Activated CD4-positive, alpha-beta T cell treated with anti-CD3 and anti-CD28 coated beads for 24 hours (primary cell): ENCODE data around the gene COPG2.
"Not testable (repeated sequence)": the region's sequence is repeated elsewhere in the genome, so short reads cannot be mapped to it uniquely, and the experiment has no call there.

Experiments used
- DNase-seq, 2 donors: peaks; one replicate each; pipeline ENCODE4 v3.0.0-alpha.2; 2020; ENCODE audit warnings: low read depth in 2 of 2

Gene COPG2

DNA sequence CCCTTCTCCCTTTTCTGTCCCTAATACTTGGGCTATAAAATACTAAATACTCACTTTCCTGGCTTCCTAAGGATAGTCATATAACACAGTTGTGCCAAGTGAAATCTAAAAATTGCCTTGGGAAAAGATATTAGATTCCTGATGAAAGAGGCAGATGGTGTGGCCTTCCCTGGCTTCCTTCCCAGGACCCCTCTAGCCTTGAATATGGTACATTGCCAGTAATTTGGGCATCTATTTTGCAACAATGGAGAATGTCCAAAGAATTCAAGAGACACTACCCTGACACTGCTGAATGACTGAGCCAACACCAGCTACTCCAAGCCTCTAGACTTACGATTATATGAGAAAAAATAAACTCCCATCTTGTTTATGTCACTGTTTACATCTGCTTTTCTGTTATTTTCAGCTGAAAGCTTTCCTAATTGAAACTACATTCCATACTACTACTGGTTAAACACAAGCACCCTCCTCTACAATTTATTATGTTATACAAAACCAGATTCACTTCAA is 17.9 kb downstream of the COPG2 start:
- DNase-seq, result no peak

DNA sequence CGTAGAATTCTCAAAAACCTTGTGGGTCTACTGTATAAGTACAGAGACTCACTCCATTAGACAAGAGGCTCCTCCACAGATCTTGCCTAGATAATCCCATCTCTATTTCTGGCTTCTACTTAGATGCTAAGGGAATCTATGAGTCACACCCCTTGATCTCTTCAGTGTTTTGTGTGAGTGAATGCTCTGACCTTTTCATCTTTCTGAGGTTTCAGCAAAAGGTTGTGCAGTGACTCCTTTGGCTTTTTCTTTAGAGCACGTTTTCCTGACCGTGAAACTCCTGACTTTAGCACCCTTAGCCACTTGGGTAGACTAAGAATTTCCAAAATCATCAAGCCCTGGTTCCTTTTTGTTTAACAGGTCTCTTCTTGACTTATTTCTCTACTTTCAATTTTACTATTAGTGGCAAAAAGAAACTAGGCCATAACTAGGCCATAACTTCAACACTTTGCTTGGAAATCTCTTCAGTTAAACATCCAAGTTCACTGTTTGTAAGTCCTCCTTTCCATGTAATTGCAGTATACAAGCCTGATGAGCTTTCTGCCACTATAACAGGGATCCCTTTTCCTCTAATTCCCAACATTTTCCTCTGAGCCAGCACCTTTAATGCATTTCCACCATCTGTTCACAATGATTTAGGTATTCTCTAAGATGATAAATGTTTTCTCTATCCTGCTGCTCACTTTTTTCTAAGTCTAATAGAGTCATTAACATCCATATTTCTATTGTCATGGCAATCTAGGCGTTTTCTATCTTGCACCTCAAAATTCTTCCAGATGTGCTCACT is 19.4 kb downstream of the COPG2 start:
- DNase-seq, result no peak

DNA sequence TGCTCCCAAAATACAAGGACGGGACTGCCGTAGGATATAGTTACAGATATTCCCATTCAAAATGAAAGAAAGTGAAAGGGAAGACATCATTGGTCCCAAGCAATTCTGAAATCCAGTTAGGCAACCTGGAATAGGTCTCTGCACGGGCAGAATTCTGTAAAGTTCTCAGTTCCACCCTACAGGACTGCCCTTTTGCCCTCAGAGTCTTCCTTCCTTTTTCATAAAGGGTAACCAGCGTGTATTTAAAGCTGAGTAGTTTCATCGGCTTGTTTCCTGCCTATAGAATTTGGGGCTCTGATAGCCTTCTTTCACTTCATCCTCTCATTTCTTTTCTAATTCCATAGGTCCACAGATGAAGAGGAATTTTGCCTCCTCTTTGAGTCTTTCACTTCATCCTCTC is 20.0 kb downstream of the COPG2 start:
- DNase-seq, result no peak

DNA sequence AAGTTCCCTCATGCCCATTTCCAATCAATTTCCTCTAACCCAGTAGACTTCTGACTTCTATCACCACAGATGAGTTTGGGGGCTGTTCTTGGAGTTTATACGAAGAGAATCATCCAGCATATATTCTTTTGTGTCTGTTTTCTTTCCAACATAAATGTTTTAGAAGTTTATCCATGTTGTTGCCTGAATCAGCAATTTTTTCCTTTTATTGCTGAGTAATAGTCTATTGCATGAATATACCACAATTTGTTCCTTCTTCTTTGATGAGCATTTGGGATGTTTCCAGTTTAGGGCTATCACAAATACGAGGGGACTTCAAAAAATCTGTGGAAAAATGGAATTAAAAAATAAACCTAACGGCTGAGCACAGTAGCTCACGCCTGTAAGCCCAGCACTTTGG is 26.2 kb downstream of the COPG2 start:
- no peak for DNase-seq

DNA sequence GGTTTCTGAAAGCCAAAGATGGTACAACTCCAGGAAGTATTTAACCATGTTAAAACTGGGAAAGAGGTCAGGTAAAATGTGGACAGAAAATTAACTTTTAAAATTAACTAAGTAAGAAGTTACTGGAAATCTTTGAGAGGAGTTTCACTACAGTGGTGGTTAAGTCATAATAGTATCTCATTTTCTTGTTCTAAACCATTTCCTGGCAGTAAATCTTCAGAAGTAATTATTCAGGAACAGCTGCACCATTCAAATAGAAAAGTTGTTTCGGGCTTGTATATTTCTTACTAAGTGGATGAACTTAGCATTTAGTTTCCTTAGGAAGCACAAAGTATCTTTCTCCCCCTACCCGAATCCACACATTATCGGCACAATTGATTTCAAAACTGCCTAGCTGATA is 27.1 kb downstream of the COPG2 start:
- DNase-seq, result no peak

DNA sequence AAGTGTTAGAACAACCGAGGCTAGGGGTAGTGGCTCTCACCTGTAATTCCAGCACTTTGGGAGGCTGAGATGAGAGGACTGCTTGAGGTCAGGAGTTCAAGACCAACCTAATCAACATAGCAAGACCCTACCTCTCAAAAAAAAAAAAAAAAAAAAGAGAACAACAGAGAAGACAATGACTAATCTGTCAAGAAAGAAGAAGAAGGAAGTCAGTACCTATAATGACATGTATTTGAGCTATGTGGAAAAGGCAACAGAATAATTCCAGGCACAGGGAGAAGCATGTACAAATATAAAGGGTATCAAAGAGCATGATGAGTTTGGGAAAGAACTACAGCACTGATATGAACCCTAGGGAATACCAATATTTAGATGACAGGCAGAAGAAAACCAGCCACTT is 27.5 kb downstream of the COPG2 start:
- DNase-seq, result no peak

DNA sequence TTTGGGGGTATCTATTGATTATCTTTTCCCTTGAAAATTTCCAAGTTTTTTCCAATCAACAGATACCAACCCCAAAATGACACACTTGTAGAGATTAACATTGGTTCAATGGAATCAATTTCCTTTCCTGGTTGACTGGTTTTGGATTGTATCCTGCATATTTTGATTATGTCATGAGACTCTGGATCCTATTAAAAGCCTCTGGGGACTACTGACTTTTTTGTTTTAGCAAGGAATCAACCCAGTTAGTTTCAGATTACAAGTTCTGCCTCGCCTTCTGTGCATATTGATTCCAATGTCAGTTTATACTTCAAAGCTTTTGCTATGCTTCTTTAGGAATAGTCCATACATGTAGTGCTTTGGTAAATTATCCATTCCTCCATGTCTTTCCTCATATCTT is 29.2 kb downstream of the COPG2 start:
- DNase-seq, result no peak

DNA sequence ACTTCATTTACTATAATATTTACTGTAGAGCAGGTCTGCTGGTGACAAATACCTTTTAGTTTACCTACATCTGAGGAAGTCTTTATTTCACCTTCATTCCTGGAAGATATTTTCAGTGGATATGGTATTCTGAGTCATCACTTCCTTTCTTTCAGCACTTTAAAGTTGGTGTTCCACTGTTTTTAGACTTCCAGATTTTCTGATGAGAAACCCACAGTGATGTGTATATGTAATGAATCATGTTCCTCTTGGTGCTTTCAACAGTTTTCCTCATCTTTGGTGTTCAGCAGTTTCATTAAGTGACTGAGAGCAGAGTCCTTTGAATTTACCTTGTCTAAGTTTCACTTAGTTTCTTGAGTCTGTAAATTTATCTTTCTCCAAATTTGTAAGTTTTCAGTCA is 36.4 kb downstream of the COPG2 start:
- no peak for DNase-seq

DNA sequence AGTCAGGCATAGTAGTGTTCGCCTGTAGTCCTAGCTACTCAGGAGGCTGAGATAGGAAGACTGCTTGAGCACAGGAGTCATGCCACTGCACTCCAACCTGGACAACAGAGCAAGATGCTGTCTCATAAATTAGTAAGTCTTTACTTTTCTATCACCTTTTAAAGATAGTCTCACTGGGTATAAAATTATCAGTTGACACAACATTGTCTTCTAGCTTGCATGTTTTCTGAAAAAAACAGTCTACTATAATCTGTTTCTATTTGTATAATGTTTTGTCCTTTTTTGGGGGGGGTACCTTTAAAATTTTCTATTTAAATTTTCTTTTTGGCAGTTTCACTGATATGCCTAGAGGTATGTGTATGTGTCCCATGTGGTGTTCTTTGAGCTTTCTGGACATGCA is 39.6 kb downstream of the COPG2 start:
- no peak for DNase-seq

DNA sequence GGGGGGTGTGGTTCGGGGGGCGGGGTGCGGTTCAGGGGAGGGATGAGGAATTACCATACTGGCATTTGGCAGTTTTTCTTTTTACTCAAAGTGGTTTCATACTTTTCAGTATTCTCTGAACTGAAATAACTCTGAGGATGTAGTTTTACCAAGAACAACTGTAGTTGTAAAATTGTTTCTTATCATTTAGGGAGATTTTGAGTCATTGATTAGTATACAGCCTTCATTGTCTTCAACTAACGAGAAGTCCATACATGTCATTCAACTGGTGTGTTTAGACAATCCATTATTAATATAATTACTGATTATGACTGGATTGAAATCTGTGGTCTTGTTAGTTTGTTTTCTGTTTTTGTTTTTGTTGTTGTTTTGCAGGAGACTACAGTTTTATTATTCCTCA is 40.8 kb downstream of the COPG2 start:
- DNase-seq, result no peak

DNA sequence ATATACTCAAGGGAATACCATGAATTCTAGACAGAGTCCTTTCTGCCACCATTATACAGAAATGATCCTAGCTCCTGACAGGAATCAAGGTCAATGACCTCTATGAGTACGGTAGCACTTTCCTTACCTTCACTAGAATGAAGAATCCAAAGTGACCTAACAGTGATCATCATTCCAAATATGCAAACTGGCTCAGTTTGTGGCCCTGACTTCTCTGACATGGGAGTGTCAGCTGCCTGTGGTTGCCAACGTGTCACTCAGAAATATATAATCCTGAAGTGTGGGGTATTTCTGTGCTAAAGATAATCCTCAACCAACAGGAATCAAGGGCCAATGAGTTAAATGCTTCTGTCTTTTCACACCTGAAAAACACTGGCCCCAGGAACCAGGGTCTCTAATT is 45.7 kb downstream of the COPG2 start:
- DNase-seq, result no peak

DNA sequence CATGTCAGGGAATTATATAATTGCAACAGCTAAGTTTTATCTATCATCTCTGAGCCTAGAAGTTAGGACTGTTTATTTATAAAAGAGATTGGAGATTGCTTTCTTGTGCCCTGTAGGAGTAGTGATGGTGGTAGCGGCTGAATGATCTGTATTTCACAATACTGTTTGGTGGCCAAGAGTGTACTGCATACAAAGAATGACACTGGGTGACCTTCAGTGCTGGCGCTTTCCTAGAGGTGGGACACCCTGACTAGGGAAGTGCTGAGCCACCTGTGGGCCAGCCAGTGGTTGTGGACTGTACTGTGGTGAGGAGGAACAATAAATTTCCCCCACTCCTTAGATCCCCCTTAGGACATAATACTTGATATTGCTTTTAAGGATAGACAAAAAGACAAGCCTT is 53.0 kb downstream of the COPG2 start:
- DNase-seq, result no peak

DNA sequence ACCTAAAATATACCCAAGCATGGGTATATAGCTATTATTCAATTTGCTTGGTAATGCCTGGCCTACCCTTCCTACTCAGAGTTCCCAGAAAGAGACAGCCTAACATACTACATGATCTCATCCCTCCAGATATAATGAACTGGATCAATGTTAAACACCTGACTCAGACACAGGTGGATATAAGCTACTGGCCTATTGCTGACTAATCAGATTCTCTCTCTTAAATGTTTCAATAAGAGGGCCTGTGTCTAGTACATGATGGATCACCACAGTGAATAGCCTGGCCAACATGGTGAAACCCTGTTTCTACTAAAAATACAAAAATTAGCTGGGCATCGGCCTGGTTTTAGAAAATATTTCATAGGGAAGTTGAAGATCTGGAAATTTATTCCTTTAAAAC is 54.1 kb downstream of the COPG2 start:
- DNase-seq, result no peak

DNA sequence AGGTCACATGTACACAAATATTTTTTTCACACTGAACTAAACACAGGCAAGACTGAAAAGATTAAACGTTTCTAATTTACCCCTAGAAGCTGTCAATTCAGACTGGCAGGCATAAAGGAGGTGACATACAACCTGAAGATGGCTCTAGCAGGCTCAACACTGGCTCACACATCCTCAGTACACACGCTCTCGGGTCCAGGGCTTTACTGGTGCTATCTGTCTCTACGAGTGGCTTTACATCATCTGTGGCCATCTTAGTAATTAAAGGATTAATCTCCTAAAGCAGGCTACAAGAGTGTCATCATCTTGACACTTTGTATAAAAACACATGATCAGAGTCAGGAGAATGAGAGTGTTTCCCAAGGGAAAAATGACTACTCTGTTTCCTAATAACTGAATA is 57.3 kb downstream of the COPG2 start:
- no peak for DNase-seq

DNA sequence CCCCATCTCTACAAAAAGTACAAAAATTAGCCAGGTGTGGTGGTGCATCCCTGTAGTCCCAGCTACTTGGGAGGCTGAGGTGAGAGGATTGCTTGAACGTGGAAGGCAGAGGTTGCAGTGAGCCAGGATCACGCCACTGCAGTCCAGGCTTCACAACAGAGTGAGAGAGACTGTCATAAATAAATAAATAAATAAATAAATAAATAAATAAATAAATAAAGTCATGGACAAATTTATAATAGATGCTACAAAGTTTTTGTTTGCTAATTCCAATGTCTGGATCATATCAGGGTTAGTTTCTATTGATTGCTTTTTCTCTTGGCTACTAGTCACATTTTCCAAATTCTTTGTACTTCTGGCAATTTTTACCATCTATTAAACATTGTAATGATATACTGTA is 61.5 kb downstream of the COPG2 start:
- not testable (repeated sequence) for DNase-seq

DNA sequence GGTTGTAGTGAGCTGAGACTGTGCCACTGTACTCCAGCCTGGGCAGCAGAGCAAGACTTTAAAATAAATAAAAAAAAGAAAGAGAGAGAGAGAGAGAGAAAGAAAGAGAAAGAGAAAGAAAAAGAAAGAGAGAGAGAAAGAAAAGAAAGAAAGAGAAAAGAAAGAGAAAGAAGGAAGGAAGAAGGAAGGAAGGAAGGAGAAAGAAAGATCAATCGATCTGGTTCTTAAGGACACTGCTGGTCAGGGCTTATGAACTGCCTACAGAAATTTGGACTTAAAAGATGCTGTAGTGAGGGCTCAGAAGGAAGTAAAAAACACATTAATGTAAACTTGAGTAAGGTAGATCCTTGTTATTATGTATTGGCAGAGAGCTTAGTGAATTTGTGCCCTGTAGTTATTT is 62.4 kb downstream of the COPG2 start:
- no peak for DNase-seq

DNA sequence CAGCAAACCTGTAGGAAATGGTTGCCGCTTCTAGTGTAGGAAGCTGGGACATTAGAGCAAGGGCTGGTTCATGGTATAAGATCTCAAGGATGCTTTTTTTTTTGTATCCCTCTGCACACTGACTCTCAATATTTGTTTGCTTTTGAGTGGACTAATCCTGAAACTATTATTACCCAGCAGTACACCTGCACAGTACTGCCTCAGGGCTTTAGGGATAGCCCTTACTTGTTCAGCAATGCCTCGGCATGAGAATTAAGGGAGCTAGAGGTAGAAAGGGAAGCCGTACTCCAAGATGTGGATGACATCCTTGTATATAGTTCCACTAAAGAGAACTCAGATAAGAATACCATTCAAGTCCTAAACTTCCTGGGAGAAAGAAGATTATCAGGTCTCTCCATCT is 70.5 kb downstream of the COPG2 start:
- DNase-seq, result no peak

DNA sequence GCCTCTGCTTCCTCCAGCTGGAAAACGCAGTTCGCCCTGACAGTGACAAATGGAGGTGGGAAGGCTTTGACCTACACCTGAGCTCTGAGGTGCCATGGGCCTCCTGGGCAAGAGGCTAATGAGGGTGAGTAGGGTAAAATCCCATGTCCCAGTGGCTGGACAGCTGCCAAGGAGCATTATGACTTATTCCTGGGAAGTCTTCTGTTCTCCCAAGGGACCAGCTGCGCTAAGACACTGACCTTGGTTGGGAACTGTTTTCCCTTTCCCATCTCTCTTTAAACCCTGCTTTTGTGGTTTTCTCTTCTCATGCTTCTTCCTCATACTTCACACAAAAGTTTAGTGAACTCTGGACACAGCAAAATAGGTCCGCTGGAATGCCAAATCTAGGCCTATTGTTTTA is 72.6 kb downstream of the COPG2 start:
- DNase-seq, result no peak

DNA sequence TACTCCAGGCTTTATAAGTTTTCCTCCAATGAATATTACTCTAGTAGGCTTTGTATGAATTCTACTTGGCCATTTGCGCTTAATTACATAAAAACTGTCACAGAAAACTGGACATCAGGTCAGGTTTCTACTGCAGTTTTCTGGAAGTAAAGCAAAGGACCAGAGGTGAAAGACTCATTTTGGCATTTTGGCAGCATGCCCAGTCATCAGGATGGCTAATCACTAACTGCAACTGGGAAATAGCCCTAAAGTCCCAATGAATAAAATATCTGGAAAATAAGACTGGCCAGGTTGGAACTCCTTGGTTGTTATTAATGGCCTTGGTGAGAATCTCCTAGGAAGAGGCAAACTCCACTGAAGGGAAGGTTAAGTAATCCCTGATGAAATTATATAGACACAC is 75.5 kb downstream of the COPG2 start:
- no peak for DNase-seq

DNA sequence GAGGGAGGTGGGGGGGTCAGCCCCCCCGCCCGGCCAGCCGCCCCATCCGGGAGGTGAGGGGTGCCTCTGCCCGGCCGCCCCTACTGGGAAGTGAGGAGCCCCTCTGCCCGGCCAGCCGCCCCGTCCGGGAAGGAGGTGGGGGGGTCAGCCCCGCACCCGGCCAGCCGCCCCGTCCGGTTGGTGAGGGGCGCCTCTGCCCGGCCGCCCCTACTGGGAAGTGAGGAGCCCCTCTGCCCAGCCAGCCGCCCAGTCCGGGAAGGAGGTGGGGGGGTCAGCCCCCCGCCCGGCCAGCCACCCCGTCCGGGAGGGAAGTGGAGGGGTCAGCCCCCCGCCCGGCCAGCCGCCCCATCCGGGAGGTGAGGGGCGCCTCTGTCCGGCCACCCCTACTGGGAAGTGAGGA is 77.1 kb downstream of the COPG2 start:
- not testable (repeated sequence) for DNase-seq

DNA sequence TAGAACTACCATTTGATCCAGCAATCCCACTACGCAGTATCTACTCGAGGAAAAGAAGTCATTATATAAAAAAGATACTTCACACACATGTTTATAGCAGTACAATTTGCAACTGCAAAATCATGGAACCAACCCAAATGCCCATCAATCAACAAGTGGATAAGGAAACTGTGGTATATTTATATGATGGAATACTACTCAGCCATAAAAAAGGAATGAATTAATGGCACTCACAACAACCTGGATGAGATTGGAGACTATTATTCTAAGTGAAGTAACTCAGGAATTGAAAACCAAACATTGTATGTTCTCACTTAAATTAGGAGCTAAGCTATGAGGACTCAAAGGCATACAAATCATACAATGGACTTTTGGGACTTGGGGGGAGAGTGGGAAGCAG is 82.6 kb downstream of the COPG2 start:
- DNase-seq, result not testable (repeated sequence)

DNA sequence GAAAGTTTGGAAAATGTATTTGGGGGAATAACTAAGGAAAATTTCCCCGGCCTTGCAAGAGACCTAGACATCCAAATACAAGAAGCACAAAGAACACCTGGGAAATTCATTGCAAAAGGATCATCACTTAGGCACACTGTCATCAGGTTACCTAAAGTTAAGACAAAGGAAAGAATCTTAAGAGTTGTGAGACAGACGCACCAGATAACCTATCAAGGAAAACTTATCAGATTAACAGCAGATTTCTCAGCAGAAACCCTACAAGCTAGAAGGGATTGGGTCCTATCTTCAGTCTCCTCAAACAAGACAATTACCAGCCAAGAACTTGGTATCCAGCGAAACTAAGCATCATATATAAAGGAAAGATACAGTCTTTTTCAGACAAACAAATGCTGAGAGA is 93.4 kb downstream of the COPG2 start:
- not testable (repeated sequence) for DNase-seq

DNA sequence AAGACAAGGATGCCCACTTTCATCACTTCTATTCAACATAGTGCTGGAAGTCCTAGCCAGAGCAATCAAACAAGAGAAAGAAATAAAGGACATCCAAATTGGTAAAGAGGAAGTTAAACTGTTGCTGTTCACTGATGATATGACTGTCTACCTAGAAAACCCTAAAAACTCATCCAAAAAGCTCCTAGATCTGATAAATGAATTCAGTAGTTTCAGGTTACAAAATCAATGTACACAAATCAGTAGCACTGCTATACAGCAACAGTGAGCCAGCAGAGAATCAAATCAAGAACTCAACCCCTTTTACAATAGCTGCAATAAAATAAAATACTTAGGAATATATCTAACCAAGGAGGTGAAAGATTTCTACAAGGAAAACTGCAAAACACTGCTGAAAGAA is 98.4 kb downstream of the COPG2 start:
- not testable (repeated sequence) for DNase-seq

DNA sequence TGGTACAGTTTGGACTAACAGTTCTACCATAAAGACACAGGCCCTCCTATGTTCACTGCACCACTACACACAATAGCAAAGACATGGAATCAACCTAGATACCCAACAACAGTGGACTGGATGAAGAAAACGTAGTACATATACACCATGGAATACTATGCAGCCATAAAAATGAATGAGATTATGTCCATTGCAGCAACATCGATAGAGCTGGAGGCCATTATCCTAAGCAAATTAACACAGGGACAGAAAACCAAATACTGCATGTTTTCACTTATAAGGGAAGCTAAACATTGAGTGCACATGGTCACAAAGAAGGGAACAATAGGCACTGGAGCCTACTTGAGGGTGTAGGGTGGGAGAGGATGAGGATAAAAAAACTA is 101.7 kb downstream of the COPG2 start:
- DNase-seq, result no peak
